ENCODE measurements around the gene PARP16.
"Not testable (repeated sequence)": the region's sequence is repeated elsewhere in the genome, so short reads cannot be mapped to it uniquely, and the experiment has no call there.

The PARP16 gene

DNA sequence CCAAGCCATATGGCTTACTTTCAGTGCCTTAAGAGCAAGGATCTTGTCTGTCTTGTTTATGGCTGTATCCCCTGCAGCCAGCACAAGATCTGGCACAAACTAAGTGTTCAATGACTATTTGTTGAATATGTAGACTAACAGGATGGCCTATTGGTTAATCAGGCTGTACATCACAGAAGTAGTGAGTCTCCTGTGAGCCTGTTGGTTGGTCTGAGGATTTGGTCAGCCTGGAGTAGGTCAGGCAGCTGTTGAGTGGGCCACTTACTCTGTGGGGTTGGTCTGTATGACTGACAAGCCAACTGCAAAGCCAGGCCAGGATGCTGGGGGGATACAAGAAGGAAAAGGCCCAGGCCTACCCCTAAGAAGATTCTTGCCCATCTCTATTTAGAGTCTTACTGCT is 42.0 kb downstream of the PARP16 start:
- Histone ChIP-seq H3K36me3 (ENCODE audit: control insufficient read depth, insufficient read depth, low read length) (no peaks in the 10 kb centered on the region), H3K27me3 (ENCODE audit: control insufficient read depth, insufficient read depth, low read length, poor library complexity, severe bottlenecking) (no peaks in the 10 kb centered on the region), H3K27ac (ENCODE audit: insufficient read depth, low read depth, low read length, poor library complexity, severe bottlenecking) (no peak overlapping the region), H3K9me3 (ENCODE audit: control insufficient read depth, low read length) (no peaks in the 10 kb centered on the region), H3K4me1 (ENCODE audit: control insufficient read depth, insufficient read depth, low read length) (peaks cover 30% of the 10 kb centered on the region), H3K4me3 (ENCODE audit: insufficient read depth, low read depth, low read length) (no peak overlapping the region)

DNA sequence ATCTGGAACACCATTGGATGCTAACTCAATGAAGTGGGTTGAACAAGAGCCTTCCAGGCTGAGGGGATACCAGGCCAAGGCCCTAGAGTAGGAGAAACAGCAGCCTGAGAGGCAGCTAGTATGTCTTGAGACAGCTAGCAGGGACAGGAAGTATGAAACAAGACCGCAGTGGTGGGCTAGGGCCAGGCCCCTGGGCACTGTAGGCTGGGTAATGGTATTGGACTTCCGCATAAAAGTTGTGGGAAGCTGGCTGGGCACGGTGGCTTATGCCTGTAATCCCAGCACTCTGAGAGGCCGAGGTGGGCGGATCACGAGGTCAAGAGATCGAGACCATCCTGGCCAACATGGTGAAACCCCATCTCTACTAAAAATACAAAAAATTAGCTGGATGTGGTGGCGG is 50.2 kb downstream of the PARP16 start:
- H3K36me3 ChIP-seq (ENCODE audit: control insufficient read depth, insufficient read depth, low read length); H3K4me3 ChIP-seq (ENCODE audit: insufficient read depth, low read depth, low read length); H3K9me3 ChIP-seq (ENCODE audit: control insufficient read depth, low read length); H3K27ac ChIP-seq (ENCODE audit: insufficient read depth, low read depth, low read length, poor library complexity, severe bottlenecking); H3K27me3 ChIP-seq (ENCODE audit: control insufficient read depth, insufficient read depth, low read length, poor library complexity, severe bottlenecking); H3K4me1 ChIP-seq (ENCODE audit: control insufficient read depth, insufficient read depth, low read length): not testable (repeated sequence)
- WGBS, 2 experiments, result 95 to 99% methylated on average over 7 to 8 of the region's 8 CpGs

DNA sequence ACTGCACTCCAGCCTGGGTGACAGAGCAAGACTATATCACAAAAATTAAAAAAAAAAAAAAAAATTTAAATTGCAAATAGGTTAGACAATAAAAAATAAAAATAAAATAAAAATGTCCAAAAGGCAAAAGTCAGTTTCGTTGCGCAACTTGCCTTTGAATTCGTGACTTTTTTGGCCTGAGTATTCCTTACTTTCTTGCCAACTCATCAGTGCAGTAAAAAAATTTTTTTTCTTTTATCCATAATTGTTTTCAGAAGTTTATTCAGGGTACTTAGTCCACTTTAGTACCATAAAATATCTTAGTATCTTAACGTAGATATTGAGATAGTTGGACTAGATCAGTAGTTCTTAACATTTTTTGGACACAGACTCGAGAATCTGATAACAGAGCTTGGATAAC is 53.0 kb downstream of the PARP16 start:
- 88 to 97% methylated on average over 5 of the region's 5 CpGs for WGBS, 2 experiments
- Histone ChIP-seq H3K27me3 (ENCODE audit: control insufficient read depth, insufficient read depth, low read length, poor library complexity, severe bottlenecking) (no peaks in the 10 kb centered on the region), H3K4me3 (ENCODE audit: insufficient read depth, low read depth, low read length) (no peak overlapping the region), H3K27ac (ENCODE audit: insufficient read depth, low read depth, low read length, poor library complexity, severe bottlenecking) (no peak overlapping the region), H3K9me3 (ENCODE audit: control insufficient read depth, low read length) (no peaks in the 10 kb centered on the region), H3K36me3 (ENCODE audit: control insufficient read depth, insufficient read depth, low read length) (no peaks in the 10 kb centered on the region), H3K4me1 (ENCODE audit: control insufficient read depth, insufficient read depth, low read length) (no peaks in the 10 kb centered on the region)

DNA sequence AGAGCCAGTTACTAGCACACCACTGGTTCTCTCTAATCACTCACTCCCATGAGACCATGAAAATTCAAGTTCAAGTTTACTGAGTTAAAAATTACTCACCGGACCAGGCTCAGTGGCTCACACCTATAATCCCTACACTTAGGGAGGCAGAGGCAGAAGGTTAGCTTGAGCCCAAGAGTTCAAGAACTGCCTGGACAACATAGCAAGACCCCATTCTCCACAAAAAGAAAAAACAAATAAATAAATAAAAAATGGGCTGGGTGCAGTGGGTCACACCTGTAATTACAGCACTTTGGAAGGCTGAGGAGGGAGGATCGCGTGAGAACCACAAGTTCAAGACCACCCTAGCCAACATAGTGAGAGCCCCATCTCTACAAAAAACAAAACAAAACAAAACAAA is 54.2 kb downstream of the PARP16 start:
- 91 to 98% methylated on average over 3 of the region's 3 CpGs for WGBS, 2 experiments
- Histone ChIP-seq H3K4me3 (ENCODE audit: insufficient read depth, low read depth, low read length) (no peak overlapping the region), H3K27me3 (ENCODE audit: control insufficient read depth, insufficient read depth, low read length, poor library complexity, severe bottlenecking) (no peaks in the 10 kb centered on the region), H3K9me3 (ENCODE audit: control insufficient read depth, low read length) (no peaks in the 10 kb centered on the region), H3K36me3 (ENCODE audit: control insufficient read depth, insufficient read depth, low read length) (no peaks in the 10 kb centered on the region), H3K4me1 (ENCODE audit: control insufficient read depth, insufficient read depth, low read length) (no peaks in the 10 kb centered on the region), H3K27ac (ENCODE audit: insufficient read depth, low read depth, low read length, poor library complexity, severe bottlenecking) (no peak overlapping the region)

DNA sequence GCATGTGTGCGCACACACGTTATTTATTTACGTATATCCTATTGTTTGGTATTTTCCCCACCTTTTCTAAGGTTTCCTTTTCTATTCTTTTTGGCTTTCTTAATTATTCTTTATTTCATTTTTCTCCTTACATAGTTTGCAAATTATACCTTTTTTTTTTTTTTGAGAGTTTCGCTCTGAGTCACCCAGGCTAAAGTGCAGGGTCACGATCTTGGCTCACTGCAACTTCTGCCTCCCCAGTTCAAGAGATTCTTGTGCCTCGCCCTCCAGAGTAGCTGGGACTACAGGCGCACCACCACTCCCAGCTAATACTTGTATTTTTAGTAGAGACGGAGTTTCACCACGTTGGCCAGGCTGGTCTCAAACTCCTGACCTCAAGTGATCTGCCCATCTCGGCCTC is 55.4 kb downstream of the PARP16 start:
- Histone ChIP-seq H3K4me3 (ENCODE audit: insufficient read depth, low read depth, low read length) (no peak overlapping the region), H3K4me1 (ENCODE audit: control insufficient read depth, insufficient read depth, low read length) (no peaks in the 10 kb centered on the region), H3K27ac (ENCODE audit: insufficient read depth, low read depth, low read length, poor library complexity, severe bottlenecking) (no peak overlapping the region), H3K27me3 (ENCODE audit: control insufficient read depth, insufficient read depth, low read length, poor library complexity, severe bottlenecking) (no peaks in the 10 kb centered on the region), H3K36me3 (ENCODE audit: control insufficient read depth, insufficient read depth, low read length) (no peaks in the 10 kb centered on the region), H3K9me3 (ENCODE audit: control insufficient read depth, low read length) (no peaks in the 10 kb centered on the region)
- WGBS, 2 experiments, result 92 to 95% methylated on average over 10 of the region's 10 CpGs

DNA sequence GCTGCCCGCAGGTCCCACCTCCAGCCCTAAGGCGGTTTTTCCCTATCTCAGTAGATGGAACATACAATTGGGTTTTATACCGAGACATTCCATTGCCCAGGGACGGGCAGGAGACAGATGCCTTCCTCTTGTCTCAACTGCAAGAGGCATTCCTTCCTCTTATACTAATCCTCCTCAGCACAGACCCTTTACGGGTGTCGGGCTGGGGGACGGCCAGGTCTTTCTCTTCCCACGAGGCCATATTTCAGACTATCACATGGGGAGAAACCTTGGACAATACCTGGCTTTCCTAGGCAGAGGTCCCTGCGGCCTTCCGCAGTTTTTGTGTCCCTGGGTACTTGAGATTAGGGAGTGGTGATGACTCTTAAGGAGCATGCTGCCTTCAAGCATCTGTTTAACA is 59.8 kb downstream of the PARP16 start:
- H3K9me3 ChIP-seq (ENCODE audit: control insufficient read depth, low read length); H3K36me3 ChIP-seq (ENCODE audit: control insufficient read depth, insufficient read depth, low read length); H3K27ac ChIP-seq (ENCODE audit: insufficient read depth, low read depth, low read length, poor library complexity, severe bottlenecking); H3K27me3 ChIP-seq (ENCODE audit: control insufficient read depth, insufficient read depth, low read length, poor library complexity, severe bottlenecking); H3K4me3 ChIP-seq (ENCODE audit: insufficient read depth, low read depth, low read length); H3K4me1 ChIP-seq (ENCODE audit: control insufficient read depth, insufficient read depth, low read length): not testable (repeated sequence)
- WGBS, 2 experiments, result 15 to 25% methylated on average over 4 of the region's 10 CpGs

DNA sequence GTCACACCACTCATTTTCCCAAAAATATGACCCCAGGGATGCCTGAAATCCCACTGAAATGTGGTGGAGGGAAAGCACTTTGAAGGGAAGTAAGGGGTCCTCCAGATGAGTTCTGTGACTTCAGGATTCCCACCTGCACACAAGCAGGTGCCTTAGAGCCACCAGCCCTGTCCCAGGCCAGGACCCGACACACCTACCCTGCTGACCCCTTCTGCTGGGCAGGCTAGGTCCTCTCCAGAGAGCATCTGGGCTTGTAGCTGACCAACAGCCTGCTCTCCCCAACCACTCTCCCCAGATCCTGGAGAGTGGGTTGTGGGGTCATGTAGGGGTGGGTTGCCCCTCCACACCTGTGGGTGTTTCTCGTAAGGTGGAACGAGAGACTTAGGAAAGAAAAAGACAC is 60.5 kb downstream of the PARP16 start:
- 88 to 96% methylated on average over 1 of the region's 3 CpGs for WGBS, 2 experiments
- Histone ChIP-seq H3K27me3 (ENCODE audit: control insufficient read depth, insufficient read depth, low read length, poor library complexity, severe bottlenecking) (no peaks in the 10 kb centered on the region), H3K9me3 (ENCODE audit: control insufficient read depth, low read length) (no peaks in the 10 kb centered on the region), H3K4me3 (ENCODE audit: insufficient read depth, low read depth, low read length) (no peak overlapping the region), H3K27ac (ENCODE audit: insufficient read depth, low read depth, low read length, poor library complexity, severe bottlenecking) (no peak overlapping the region), H3K36me3 (ENCODE audit: control insufficient read depth, insufficient read depth, low read length) (no peaks in the 10 kb centered on the region), H3K4me1 (ENCODE audit: control insufficient read depth, insufficient read depth, low read length) (no peaks in the 10 kb centered on the region)

DNA sequence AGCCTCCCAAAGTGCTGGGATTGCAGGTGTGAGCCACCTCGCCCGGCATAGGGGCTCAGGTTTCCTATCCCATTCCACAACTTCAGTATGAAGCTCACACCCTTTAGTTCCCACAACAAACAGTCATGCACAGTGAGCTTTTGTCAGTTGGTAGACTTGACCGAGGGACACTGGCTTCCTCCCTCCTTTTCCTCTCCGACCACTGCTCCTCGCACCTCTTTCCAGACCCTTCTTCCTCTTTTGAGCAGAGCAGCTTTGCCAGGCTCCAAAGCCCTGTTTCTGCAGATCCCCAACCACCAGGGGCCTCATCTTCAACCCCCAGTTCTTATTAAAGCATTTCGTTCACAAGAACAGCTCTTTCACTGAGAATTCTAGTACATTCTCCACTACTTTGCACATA is 62.7 kb downstream of the PARP16 start:
- Histone ChIP-seq H3K4me3 (ENCODE audit: insufficient read depth, low read depth, low read length) (no peak overlapping the region), H3K27ac (ENCODE audit: insufficient read depth, low read depth, low read length, poor library complexity, severe bottlenecking) (no peak overlapping the region), H3K9me3 (ENCODE audit: control insufficient read depth, low read length) (no peaks in the 10 kb centered on the region), H3K4me1 (ENCODE audit: control insufficient read depth, insufficient read depth, low read length) (no peaks in the 10 kb centered on the region), H3K27me3 (ENCODE audit: control insufficient read depth, insufficient read depth, low read length, poor library complexity, severe bottlenecking) (no peaks in the 10 kb centered on the region), H3K36me3 (ENCODE audit: control insufficient read depth, insufficient read depth, low read length) (no peaks in the 10 kb centered on the region)
- 94 to 96% methylated on average over 6 of the region's 6 CpGs for WGBS, 2 experiments

DNA sequence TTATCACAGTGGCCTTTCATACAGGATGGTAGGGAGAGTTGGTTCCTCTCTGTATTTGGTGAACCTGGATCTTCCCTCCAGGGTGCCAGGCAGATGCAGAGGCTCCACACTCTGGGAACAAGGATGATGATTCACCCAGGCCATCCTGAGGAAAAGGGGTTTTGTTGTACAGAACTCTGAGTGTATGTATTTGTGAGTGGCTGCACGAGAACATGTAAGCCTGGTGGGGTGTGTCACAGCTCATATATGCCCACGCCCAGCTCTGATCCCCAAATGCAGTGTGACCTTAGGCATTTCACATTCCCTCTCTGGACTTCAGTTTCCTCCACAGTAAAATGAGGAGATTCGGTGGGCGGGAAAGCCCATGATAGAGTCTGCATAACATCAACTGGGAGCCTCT is 63.8 kb downstream of the PARP16 start:
- Histone ChIP-seq H3K4me1 (ENCODE audit: control insufficient read depth, insufficient read depth, low read length) (no peaks in the 10 kb centered on the region), H3K36me3 (ENCODE audit: control insufficient read depth, insufficient read depth, low read length) (no peaks in the 10 kb centered on the region), H3K9me3 (ENCODE audit: control insufficient read depth, low read length) (no peaks in the 10 kb centered on the region), H3K27me3 (ENCODE audit: control insufficient read depth, insufficient read depth, low read length, poor library complexity, severe bottlenecking) (no peaks in the 10 kb centered on the region), H3K27ac (ENCODE audit: insufficient read depth, low read depth, low read length, poor library complexity, severe bottlenecking) (no peak overlapping the region), H3K4me3 (ENCODE audit: insufficient read depth, low read depth, low read length) (no peak overlapping the region)
- whole genome bisulfite sequencing, 2 experiments, result 90 to 94% methylated on average over 4 of the region's 4 CpGs

DNA sequence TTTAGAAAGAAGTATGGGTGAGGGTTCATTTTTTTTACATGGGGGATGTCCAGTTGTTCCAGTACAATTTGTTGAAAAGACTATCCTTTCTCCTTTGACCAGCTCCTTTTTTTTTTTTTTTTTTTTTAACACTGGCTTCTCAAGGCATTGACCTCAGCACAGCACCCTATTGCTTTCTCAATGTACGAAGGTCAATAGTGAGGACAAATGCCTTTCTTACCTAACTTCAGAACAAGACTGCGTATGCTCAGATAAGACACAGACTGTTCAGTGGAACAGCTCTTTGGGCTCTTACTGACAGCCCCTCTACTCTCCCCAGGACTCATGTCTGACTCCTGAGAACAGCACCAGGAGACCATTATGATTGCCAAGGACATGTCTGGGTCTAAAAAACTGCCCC is 65.0 kb downstream of the PARP16 start:
- no peaks in the 10 kb centered on the region for H3K27me3 ChIP-seq (ENCODE audit: control insufficient read depth, insufficient read depth, low read length, poor library complexity, severe bottlenecking)
- H3K9me3 ChIP-seq (ENCODE audit: control insufficient read depth, low read length), result no peaks in the 10 kb centered on the region
- 92 to 96% methylated on average over 2 of the region's 2 CpGs for WGBS, 2 experiments
- H3K27ac ChIP-seq (ENCODE audit: insufficient read depth, low read depth, low read length, poor library complexity, severe bottlenecking), result no peak overlapping the region
- no peaks in the 10 kb centered on the region for H3K36me3 ChIP-seq (ENCODE audit: control insufficient read depth, insufficient read depth, low read length)
- H3K4me3 ChIP-seq (ENCODE audit: insufficient read depth, low read depth, low read length), result no peak overlapping the region
- no peaks in the 10 kb centered on the region for H3K4me1 ChIP-seq (ENCODE audit: control insufficient read depth, insufficient read depth, low read length)

DNA sequence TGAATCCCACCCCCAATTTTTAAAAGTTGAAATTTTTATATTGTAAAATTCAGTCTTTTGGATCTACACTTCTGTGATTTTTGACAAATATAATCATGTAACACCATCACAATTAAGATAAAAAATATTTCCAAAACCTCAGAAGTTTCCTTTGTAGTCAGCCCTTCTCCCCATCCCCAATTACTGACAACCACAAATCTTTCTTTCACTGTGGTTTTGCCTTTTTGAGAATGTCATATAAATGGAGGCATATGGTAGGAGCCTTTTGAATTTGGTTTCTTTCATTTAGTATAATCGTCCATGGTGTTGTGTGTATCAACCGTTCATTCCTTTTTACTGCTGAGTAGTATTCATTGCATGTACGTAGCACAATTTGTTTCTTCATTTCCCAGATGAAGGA is 67.5 kb downstream of the PARP16 start:
- no peaks in the 10 kb centered on the region for H3K9me3 ChIP-seq (ENCODE audit: control insufficient read depth, low read length)

More for the DNA sequence above, 67.5 kb downstream of the PARP16 start:
- Histone ChIP-seq H3K4me1 (ENCODE audit: control insufficient read depth, insufficient read depth, low read length) (no peaks in the 10 kb centered on the region), H3K27ac (ENCODE audit: insufficient read depth, low read depth, low read length, poor library complexity, severe bottlenecking) (no peak overlapping the region), H3K4me3 (ENCODE audit: insufficient read depth, low read depth, low read length) (no peak overlapping the region), H3K36me3 (ENCODE audit: control insufficient read depth, insufficient read depth, low read length) (no peaks in the 10 kb centered on the region), H3K27me3 (ENCODE audit: control insufficient read depth, insufficient read depth, low read length, poor library complexity, severe bottlenecking) (no peaks in the 10 kb centered on the region)
- WGBS, 2 experiments, result 97 to 98% methylated on average over 3 of the region's 3 CpGs
